NB4 (cell line): Measurements from ENCODE around the gene TMEM63A.
A peak's percentile ranks its signal among the peaks of the same experiment; 100 is the strongest.
"Not testable (repeated sequence)": the region's sequence is repeated elsewhere in the genome, so short reads cannot be mapped to it uniquely, and the experiment has no call there.

Experiments
- DNase-seq: peaks from one replicate; pipeline ENCODE4 v3.0.0; 2010; ENCODE audit warnings: low read depth
- H3K4me3 ChIP-seq: one replicate; pipeline ENCODE4 v1.5.1; 2011; ENCODE audit warnings: mild to moderate bottlenecking, low read depth, low read length, moderate library complexity
- CTCF ChIP-seq: IDR thresholded peaks from one replicate; pipeline ENCODE4 v1.5.1; 2012; ENCODE audit warnings: low read depth, low read length
- MAX ChIP-seq: IDR thresholded peaks from 2 replicates; pipeline ENCODE4 v1.6.1; 2011; ENCODE audit warnings: low read depth, low read length
- MYC ChIP-seq: IDR thresholded peaks from 2 replicates; pipeline ENCODE4 v1.6.1; 2011; ENCODE audit warnings: low read depth, low read length
- POLR2A ChIP-seq: IDR thresholded peaks from 2 replicates; pipeline ENCODE4 v1.6.1; 2011; ENCODE audit warnings: mild to moderate bottlenecking; ENCODE audit not compliant: insufficient read length; ENCODE audit errors: extremely low read depth

The TMEM63A gene

GRCh38 chr1:225881959-225882693 is at the start of gene TMEM63A:
Gene TMEM63A, minus strand, starts transcription at chr1:225882380. Its CDS starts 4,800 bp downstream, at chr1:225877580.
- TF ChIP-seq MAX (peak; percentile 66), CTCF (no peak), POLR2A (peak; percentile 87), MYC (peak; percentile 26; the same call in 1 of the 2 replicates)
- peak; percentile 90 for DNase-seq
- peak within 1 kb of the TSS; percentile 69 for H3K4me3 ChIP-seq

GRCh38 chr1:225931270-225932136 is 49.3 kb upstream of the TMEM63A start:
- H3K4me3 ChIP-seq, result no peak overlapping the region
- TF ChIP-seq CTCF (no peak), MYC (no peak), MAX (no peak), POLR2A (no peak)
- DNase-seq, result no peak

- no peak for DNase-seq
- TF ChIP-seq POLR2A (no peak), MAX (no peak), CTCF (no peak), MYC (no peak)
- no peak overlapping the region for H3K4me3 ChIP-seq
These were observed 48.4 kb upstream of the TMEM63A start for GRCh38 chr1:225930566-225930965.

- not testable (repeated sequence) for DNase-seq, H3K4me3 ChIP-seq
These were observed 47.3 kb upstream of the TMEM63A start for GRCh38 chr1:225929462-225929861.

- TF ChIP-seq MAX (no peak), CTCF (no peak), POLR2A (no peak), MYC (no peak)
- DNase-seq, result peak; percentile 34
These were observed 46.3 kb upstream of the TMEM63A start for GRCh38 chr1:225928186-225929175.

More at GRCh38 chr1:225928186-225929175, 46.3 kb upstream of the TMEM63A start:
- no peak overlapping the region for H3K4me3 ChIP-seq
